ENCODE measurements around the gene TAC4.

Gene TAC4

DNA sequence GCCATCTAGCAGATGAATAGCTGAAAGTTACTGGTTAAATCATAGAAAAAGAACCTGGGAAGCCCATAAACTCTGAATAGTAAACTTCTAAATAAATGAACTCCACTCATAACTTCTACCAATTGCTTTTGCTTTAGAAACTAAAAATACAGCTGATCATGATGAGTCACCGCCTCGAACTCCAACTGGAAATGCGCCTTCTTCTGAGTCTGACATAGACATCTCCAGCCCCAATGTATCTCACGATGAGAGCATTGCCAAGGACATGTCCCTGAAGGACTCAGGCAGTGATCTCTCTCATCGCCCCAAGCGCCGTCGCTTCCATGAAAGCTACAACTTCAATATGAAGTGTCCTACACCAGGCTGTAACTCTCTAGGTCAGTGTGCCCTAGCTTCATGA lies 49.7 kb downstream of the TAC4 start:
- no peak for DNase-seq

DNA sequence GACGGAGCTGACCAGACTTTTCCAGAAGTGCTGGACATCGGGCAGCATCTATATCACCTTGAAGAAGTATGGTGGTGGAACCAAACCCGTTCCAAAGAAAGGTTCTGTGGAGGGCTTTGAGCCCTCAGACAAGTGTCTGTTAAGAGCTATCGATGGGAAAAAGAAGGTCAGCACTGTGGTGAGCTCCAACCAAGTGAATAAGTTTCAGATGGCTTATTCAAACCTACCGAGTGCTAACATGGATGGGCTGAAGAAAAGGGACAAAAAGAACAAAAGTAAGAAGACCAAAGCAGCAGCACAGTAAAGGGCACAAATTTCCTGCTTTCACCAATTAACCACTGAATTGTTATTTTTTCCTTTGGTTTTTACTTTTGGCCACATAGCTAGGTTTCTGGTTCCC lies 52.5 kb downstream of the TAC4 start:
- no peak for DNase-seq

DNA sequence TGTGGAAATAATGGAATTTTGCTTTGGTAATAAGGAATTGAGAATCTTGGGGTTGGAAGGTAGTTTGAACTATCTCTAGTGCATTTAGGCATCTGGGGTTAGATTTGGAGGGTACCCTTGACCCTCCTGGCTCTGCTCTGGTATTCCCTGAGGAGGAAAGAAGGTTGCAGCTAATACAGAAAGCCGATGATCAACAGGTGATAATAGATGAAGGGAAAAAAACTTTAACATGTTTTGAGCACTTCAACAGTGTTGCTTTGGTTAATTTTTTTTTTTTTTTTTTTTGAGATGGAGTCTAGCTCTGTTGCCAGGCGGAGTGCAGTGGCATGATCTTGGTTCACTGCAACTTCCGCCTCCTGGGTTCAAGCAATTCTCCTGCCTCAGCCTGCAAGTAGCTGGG lies 54.6 kb downstream of the TAC4 start:
- DNase-seq, result no peak

DNA sequence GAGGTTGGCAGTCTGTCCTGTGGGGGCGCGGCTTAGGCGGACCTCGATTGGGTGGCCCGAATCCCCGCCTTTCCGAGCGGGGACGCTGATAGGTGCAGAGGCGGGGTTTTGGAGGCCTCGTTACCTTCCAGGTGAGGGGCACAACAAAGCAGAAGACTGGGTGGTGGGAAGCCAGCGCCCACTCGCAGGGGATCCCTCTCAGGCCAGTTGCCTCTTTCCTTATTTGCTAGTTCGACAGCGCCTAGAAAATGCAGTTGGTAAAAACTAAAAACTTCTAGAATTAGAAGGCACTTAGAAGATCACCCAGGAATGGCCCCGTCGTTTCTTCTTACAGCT lies 58.7 kb downstream of the TAC4 start:
- no peak for DNase-seq

DNA sequence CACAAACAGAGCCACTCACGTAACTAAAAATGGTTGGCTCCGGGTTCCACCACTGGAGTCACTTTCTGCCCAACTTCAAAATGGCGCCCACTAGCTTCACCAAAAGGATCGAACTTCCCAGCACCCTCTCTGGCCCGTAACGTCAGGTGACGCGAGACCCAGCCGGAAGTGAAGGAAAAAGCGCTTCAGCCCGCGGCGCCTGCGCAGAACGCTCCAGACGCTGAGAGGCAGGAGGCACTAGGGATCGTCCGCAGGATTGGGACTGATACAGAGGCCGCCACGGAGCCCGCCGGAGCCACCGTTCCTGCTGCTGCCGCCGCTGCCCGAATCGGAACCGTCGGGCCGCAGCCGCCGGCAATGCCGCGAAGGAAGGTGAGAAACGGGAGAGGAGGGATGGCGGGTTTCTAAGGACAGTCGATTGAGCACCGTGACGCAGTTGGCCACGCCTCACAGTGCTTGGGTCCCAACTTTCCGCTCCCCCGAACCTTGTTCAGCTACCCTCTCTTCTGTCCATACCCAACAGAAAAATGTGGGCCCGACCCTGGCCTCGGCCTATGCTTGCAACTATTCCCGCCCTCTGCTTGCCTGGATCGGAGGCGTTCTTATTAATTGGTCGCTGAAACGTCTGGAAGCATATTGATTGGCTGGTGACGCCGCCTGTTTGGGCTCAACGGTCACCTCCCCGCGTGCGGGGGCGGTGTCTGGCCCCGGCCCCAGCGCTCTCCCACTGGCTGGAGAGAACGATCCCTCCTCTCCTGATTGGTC lies 59.2 kb downstream of the TAC4 start, which contains the start of gene KAT7:
TSS of gene KAT7 (plus strand) at position 204 of the 765 bp plus-strand sequence. CDS start at position 358, 154 bp downstream.
- peak; percentile 100 for DNase-seq

All from CD4-positive, alpha-beta T cell treated with Interleukin-4 for 4 hours (primary cell).